Calu3 (cell line): ENCODE data around the gene FGF9. TPM values are rescaled to one million over a fixed set of nuclear protein-coding genes. Genes with fewer than 3 reads are reported as not detected.

Experiments used
- BruUV-seq: library from RNA; stranded (reverse); fragments of 400-500 nt; replicated peaks from 2 replicates; lab custom pipeline; 2021; lab: Mats Ljungman, UMichigan
- CTCF ChIA-PET: fragments of 300-600 bp; sonication (Branson Sonifier 250); formaldehyde crosslinking; loops from one replicate; lab custom pipeline; 2022; ENCODE audit warnings: antibody characterized with exemption; lab: Charles Lee
- DNase-seq: peaks from one replicate; pipeline ENCODE4 v3.0.0; 2022
- H3K27ac Mint-ChIP-seq: one replicate; pipeline ENCODE4 v1.8.0; 2022; ENCODE audit warnings: mixed read lengths; ENCODE audit not compliant: unreplicated experiment
- H3K27me3 Mint-ChIP-seq: one replicate; pipeline ENCODE4 v1.8.0; 2022; ENCODE audit warnings: mixed read lengths; ENCODE audit not compliant: unreplicated experiment
- H3K36me3 Mint-ChIP-seq: one replicate; pipeline ENCODE4 v1.8.0; 2022; ENCODE audit warnings: mild to moderate bottlenecking, moderate library complexity, mixed read lengths; ENCODE audit not compliant: insufficient read depth, unreplicated experiment
- H3K4me1 Mint-ChIP-seq: one replicate; pipeline ENCODE4 v1.8.0; 2022; ENCODE audit warnings: mild to moderate bottlenecking, low read depth, mixed read lengths; ENCODE audit not compliant: unreplicated experiment
- H3K4me3 Mint-ChIP-seq: one replicate; pipeline ENCODE4 v1.8.0; 2022; ENCODE audit warnings: mild to moderate bottlenecking, low read depth, moderate library complexity, mixed read lengths; ENCODE audit not compliant: unreplicated experiment
- H3K9me3 Mint-ChIP-seq: one replicate; pipeline ENCODE4 v1.8.0; 2022; ENCODE audit warnings: low read depth, mixed read lengths; ENCODE audit not compliant: unreplicated experiment
- intact Hi-C: fragments of 100-400 bp; cut with micrococcal nuclease; formaldehyde crosslinking; loops from one replicate; pipeline ENCODE4 v1.10.0; 2022; ENCODE audit not compliant: unreplicated experiment
- total RNA-seq: library from RNA; stranded (reverse); gene quantifications from 2 replicates; pipeline ENCODE4 v1.2.3, GENCODE V29; 2022
- TF ChIP-seq, protein P1 (sequence below): fragments of 200-600 bp; IDR thresholded peaks from one replicate; pipeline ENCODE4 v1.8.0; 2022; ENCODE audit warnings: antibody characterized with exemption; ENCODE audit not compliant: unreplicated experiment

FGF9 gene
- total RNA-seq, 1 experiment from 2014 or later, result not detected

DNA sequence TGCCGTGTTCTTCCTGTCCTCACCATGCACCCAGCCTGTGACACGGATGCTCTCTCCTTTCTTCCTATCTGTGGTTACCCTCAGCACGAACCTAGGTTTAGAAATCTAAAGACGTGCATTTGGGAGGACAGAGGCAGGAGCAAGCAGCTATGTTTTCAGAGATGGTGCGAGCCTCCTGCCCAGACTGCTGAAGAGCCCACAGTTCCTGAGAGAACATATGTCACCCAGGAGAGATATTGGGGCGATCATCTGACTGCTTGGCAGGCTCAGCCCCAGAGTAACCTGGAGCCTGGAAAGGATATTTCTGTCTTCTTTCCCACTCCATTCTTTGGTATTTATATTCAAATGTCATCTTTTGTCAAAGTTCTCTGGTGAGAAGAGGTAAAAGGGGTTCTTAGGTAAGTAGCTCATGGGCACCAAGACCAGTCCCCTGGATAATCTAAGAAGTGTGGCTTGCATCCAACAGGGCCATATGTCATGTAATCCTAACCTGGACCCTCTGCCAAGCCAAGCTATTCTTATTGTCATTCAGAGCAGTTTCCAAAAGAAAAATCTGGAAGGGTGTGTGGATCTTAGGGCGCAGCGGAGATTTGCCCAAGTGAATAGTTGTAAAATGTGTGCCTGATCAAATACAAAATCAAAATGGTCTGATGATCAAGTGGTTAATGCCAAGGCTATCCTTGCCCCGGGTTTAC, 59.5 kb downstream of the FGF9 start:
- no TSS peak for BruUV-seq
- Mint-ChIP-seq H3K4me1 (no peaks in the 10 kb centered on the region), H3K4me3 (no peak overlapping the region), H3K27me3 (no peaks in the 10 kb centered on the region), H3K36me3 (no peaks in the 10 kb centered on the region), H3K9me3 (peaks cover 2% of the 10 kb centered on the region), H3K27ac (no peak overlapping the region)
- no peak for DNase-seq
- TF ChIP-seq, protein P1, sequence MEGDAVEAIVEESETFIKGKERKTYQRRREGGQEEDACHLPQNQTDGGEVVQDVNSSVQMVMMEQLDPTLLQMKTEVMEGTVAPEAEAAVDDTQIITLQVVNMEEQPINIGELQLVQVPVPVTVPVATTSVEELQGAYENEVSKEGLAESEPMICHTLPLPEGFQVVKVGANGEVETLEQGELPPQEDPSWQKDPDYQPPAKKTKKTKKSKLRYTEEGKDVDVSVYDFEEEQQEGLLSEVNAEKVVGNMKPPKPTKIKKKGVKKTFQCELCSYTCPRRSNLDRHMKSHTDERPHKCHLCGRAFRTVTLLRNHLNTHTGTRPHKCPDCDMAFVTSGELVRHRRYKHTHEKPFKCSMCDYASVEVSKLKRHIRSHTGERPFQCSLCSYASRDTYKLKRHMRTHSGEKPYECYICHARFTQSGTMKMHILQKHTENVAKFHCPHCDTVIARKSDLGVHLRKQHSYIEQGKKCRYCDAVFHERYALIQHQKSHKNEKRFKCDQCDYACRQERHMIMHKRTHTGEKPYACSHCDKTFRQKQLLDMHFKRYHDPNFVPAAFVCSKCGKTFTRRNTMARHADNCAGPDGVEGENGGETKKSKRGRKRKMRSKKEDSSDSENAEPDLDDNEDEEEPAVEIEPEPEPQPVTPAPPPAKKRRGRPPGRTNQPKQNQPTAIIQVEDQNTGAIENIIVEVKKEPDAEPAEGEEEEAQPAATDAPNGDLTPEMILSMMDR, result no peak
- CTCF ChIA-PET, result no interaction called here
- intact Hi-C loops, result no loop called here

DNA sequence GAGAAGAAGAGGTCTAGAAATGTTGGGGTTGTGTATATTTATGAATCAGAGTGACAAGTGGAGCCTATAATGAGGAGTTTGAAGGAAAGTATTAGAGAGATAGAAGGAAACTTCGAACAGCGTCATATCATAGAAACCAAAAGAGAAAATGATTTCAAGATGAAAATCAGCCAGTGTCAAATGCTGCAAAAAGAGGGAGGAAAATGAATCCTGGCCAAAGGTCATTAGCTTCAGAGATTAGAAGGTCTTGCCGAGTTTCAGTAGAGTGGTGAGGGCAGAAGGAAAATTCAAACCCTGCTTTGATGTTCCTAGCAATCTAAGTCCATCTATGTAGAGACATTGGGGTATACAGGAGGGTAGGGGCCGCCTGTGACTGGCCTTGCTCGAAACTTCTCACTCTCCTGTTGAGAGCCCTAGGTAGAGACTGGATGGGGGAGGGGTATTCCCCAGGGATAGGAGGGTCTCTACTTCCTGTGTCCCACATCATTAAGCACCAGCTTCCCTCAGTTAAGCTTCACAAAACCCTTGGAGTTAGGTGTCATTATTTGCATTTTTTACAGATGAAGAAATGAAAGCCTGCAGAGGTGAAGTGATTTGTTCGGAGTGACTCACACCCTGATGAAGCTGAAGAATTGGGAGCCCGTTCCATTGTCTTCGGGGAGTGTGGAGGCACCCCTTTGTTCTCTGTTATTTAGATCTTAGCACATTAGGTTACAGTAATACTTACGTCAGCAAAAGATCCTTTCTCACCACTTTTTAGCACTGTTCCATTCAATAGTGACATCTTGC, 62.8 kb downstream of the FGF9 start:
- TF ChIP-seq, protein P1, result no peak
- no peak for DNase-seq
- BruUV-seq, result no TSS peak

DNA sequence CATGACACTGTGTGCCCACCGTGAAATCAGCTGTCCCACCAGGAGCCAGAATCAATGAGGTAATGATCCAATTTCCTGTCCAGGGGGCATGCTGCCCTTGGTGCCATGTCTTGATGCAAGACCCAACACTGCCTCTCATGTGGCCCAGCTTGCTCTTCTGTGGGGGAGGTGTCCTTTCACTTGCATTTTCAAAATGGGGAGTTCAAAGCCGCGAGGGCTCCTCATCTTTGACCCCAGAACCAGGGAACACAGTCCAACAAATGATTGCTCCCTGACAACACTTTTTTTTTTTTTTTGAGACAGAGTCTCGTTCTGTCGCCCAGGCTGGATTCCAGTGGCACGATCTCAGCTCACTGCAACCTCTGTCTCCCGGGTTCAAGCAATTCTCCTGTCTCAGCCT, 64.1 kb downstream of the FGF9 start:
- no peaks in the 10 kb centered on the region for H3K36me3 Mint-ChIP-seq
- TF ChIP-seq, protein P1, result no peak
- intact Hi-C loops, result no loop called here
- DNase-seq, result no peak
- H3K27me3 Mint-ChIP-seq, result no peaks in the 10 kb centered on the region
- no peaks in the 10 kb centered on the region for H3K4me1 Mint-ChIP-seq
- CTCF ChIA-PET, result no interaction called here
- H3K27ac Mint-ChIP-seq, result no peak overlapping the region
- H3K4me3 Mint-ChIP-seq, result no peak overlapping the region
- no TSS peak for BruUV-seq
- H3K9me3 Mint-ChIP-seq, result peaks cover 2% of the 10 kb centered on the region

More for the DNA sequence above, 62.8 kb downstream of the FGF9 start:
- H3K27ac Mint-ChIP-seq, result no peak overlapping the region
- H3K9me3 Mint-ChIP-seq, result peaks cover 2% of the 10 kb centered on the region
- intact Hi-C loops, result no loop called here
- CTCF ChIA-PET, result no interaction called here
- H3K4me1 Mint-ChIP-seq, result no peaks in the 10 kb centered on the region
- H3K4me3 Mint-ChIP-seq, result no peak overlapping the region
- H3K27me3 Mint-ChIP-seq, result no peaks in the 10 kb centered on the region
- H3K36me3 Mint-ChIP-seq, result no peaks in the 10 kb centered on the region

DNA sequence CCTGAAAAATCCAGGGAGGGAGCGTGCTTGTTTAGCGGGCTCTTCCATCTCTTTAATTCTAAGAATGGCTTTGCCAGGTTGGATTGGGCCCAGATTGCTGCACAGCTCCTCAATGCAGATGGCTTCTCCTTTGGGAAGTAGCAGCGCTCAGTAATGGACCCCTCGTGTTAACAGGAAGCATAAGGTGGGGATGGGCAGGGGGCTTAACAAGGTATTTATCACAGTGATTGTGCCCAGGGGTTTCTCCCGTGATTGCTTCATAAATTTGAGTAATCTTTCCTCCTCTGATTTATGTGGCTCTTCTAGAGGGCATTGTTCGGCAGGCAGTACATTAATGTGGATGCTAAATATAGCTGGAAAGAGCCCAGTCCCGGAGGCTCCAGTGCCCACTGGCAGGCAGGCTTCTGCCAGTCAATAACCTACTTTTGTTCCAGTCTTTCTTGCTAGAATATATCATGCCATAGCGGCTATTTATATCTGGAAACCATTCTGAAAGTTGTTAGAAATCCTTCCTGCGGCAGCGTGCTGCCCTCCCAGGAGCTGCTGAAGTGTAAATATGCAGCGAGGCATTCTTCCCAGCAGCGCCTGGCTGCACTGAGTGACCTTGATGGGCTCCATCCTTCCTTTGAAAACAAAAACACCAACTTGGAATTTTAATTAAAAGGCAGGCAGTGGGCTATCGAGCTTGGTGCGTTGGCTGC, 65.0 kb downstream of the FGF9 start:
- no peak for DNase-seq
- no peaks in the 10 kb centered on the region for H3K36me3 Mint-ChIP-seq
- H3K4me1 Mint-ChIP-seq, result no peaks in the 10 kb centered on the region
- H3K27me3 Mint-ChIP-seq, result no peaks in the 10 kb centered on the region
- peaks cover 2% of the 10 kb centered on the region for H3K9me3 Mint-ChIP-seq
- BruUV-seq, result no TSS peak
- H3K27ac Mint-ChIP-seq, result no peak overlapping the region
- CTCF ChIA-PET, result interaction anchor here (0.7 kb wide), 1 partner anchor 196 kb away, joined by 3 read pairs; no protein-coding TSS in a partner anchor
- intact Hi-C loops, result no loop called here
- TF ChIP-seq, protein P1, result no peak
- no peak overlapping the region for H3K4me3 Mint-ChIP-seq
